Rectal smooth muscle tissue (tissue), 1 donor: ENCODE data around the gene IL1A.
"Not testable (repeated sequence)": the region's sequence is repeated elsewhere in the genome, so short reads cannot be mapped to it uniquely, and the experiment has no call there.

Experiments
- H3K27ac ChIP-seq: one replicate; pipeline ENCODE4 v1.7.0; 2013; ENCODE audit warnings: low read depth, low read length, inconsistent platforms
- H3K27me3 ChIP-seq: one replicate; pipeline ENCODE4 v1.7.0; 2013; ENCODE audit warnings: low read length; ENCODE audit not compliant: control insufficient read depth, insufficient read depth
- H3K36me3 ChIP-seq: one replicate; pipeline ENCODE4 v1.7.0; 2013; ENCODE audit warnings: low read length; ENCODE audit not compliant: control insufficient read depth, insufficient read depth
- H3K4me1 ChIP-seq: one replicate; pipeline ENCODE4 v1.7.0; 2013; ENCODE audit warnings: low read length; ENCODE audit not compliant: control insufficient read depth, insufficient read depth
- H3K4me3 ChIP-seq: one replicate; pipeline ENCODE4 v1.7.0; 2013; ENCODE audit warnings: low read length
- H3K9ac ChIP-seq: one replicate; pipeline ENCODE4 v1.7.0; 2013; ENCODE audit warnings: low read length

Gene IL1A

GRCh38 chr2:112784199-112785189 lies at the start of gene IL1A:
Gene IL1A (minus strand): TSS chr2:112784493. CDS start chr2:112783770, 723 bp downstream.
- H3K4me1 ChIP-seq: no peaks in the 10 kb centered on the region
- H3K9ac ChIP-seq: no peak within 1 kb of the TSS
- H3K36me3 ChIP-seq: no peaks in the 10 kb centered on the region
- H3K27ac ChIP-seq: no peak within 1 kb of the TSS
- no peaks in the 10 kb centered on the region for H3K27me3 ChIP-seq
- H3K4me3 ChIP-seq: no peak within 1 kb of the TSS

- H3K27ac ChIP-seq: no peak overlapping the region
- H3K27me3 ChIP-seq: no peaks in the 10 kb centered on the region
- H3K4me3 ChIP-seq: no peak overlapping the region
- H3K36me3 ChIP-seq: no peaks in the 10 kb centered on the region
- no peaks in the 10 kb centered on the region for H3K4me1 ChIP-seq
- no peak overlapping the region for H3K9ac ChIP-seq
Measured at GRCh38 chr2:112833976-112834375, 49.7 kb upstream of the IL1A start.

- H3K4me1 ChIP-seq, H3K27ac ChIP-seq, H3K27me3 ChIP-seq, H3K9ac ChIP-seq, H3K4me3 ChIP-seq, H3K36me3 ChIP-seq: not testable (repeated sequence)
Measured at GRCh38 chr2:112833639-112833931, 49.3 kb upstream of the IL1A start.

GRCh38 chr2:112832841-112833638 lies 48.7 kb upstream of the IL1A start:
- H3K27ac ChIP-seq: no peak overlapping the region
- H3K9ac ChIP-seq: no peak overlapping the region
- no peaks in the 10 kb centered on the region for H3K4me1 ChIP-seq

GRCh38 chr2:112831946-112832840 lies 47.9 kb upstream of the IL1A start:
- no peaks in the 10 kb centered on the region for H3K4me1 ChIP-seq
- H3K4me3 ChIP-seq: no peak overlapping the region
- H3K9ac ChIP-seq: no peak overlapping the region
- no peaks in the 10 kb centered on the region for H3K27me3 ChIP-seq
- no peak overlapping the region for H3K27ac ChIP-seq
- no peaks in the 10 kb centered on the region for H3K36me3 ChIP-seq

More at GRCh38 chr2:112832841-112833638, 48.7 kb upstream of the IL1A start:
- no peaks in the 10 kb centered on the region for H3K36me3 ChIP-seq
- H3K27me3 ChIP-seq: no peaks in the 10 kb centered on the region
- H3K4me3 ChIP-seq: no peak overlapping the region

- no peaks in the 10 kb centered on the region for H3K36me3 ChIP-seq
- H3K27ac ChIP-seq: no peak overlapping the region
- no peak overlapping the region for H3K9ac ChIP-seq
- no peaks in the 10 kb centered on the region for H3K4me1 ChIP-seq
- H3K4me3 ChIP-seq: no peak overlapping the region
- no peaks in the 10 kb centered on the region for H3K27me3 ChIP-seq
Measured at GRCh38 chr2:112831513-112831845, 47.2 kb upstream of the IL1A start.

GRCh38 chr2:112830682-112831512 lies 46.6 kb upstream of the IL1A start:
- no peak overlapping the region for H3K27ac ChIP-seq
- H3K4me1 ChIP-seq: no peaks in the 10 kb centered on the region
- no peaks in the 10 kb centered on the region for H3K36me3 ChIP-seq
- no peak overlapping the region for H3K4me3 ChIP-seq
- H3K9ac ChIP-seq: no peak overlapping the region
- H3K27me3 ChIP-seq: no peaks in the 10 kb centered on the region

GRCh38 chr2:112829961-112830681 lies 45.8 kb upstream of the IL1A start:
- Histone ChIP-seq H3K36me3 (no peaks in the 10 kb centered on the region), H3K4me1 (no peaks in the 10 kb centered on the region), H3K27me3 (no peaks in the 10 kb centered on the region), H3K27ac (no peak overlapping the region), H3K4me3 (no peak overlapping the region), H3K9ac (no peak overlapping the region)

GRCh38 chr2:112829101-112829960 lies 45.0 kb upstream of the IL1A start:
- Histone ChIP-seq H3K4me1 (no peaks in the 10 kb centered on the region), H3K27ac (no peak overlapping the region), H3K4me3 (no peak overlapping the region), H3K36me3 (no peaks in the 10 kb centered on the region), H3K9ac (no peak overlapping the region), H3K27me3 (no peaks in the 10 kb centered on the region)

GRCh38 chr2:112828251-112828691 lies 44.0 kb upstream of the IL1A start:
- H3K9ac ChIP-seq: no peak overlapping the region
- H3K4me1 ChIP-seq: no peaks in the 10 kb centered on the region
- H3K4me3 ChIP-seq: no peak overlapping the region
- no peak overlapping the region for H3K27ac ChIP-seq
- no peaks in the 10 kb centered on the region for H3K27me3 ChIP-seq
- H3K36me3 ChIP-seq: no peaks in the 10 kb centered on the region
